Liver (tissue), 9 donors: ENCODE results near the gene ADCY9. TPM values are rescaled to one million over a fixed set of nuclear protein-coding genes. Genes with fewer than 3 reads are reported as not detected.

Experiments used
- DNase-seq: peaks from one replicate; pipeline ENCODE4 v3.0.0-alpha.2; 2017; ENCODE audit warnings: low spot score
- H3K27ac ChIP-seq, 2 donors: one replicate each; pipeline ENCODE4 v1.7.0; 2013; ENCODE audit warnings: inconsistent platforms in 2 of 2, low read length in 2 of 2, control low read depth in 1 of 2, low read depth in 1 of 2, mild to moderate bottlenecking in 1 of 2
- H3K27me3 ChIP-seq, 4 donors: one replicate each; pipeline versions ENCODE4 v1.6.1 to v1.7.0; 2013; ENCODE audit warnings: low read length in 3 of 4, inconsistent platforms in 1 of 4, mild to moderate bottlenecking in 1 of 4, moderate library complexity in 1 of 4; ENCODE audit not compliant: control insufficient read depth in 4 of 4, insufficient read depth in 4 of 4
- H3K36me3 ChIP-seq, 4 donors: one replicate each; pipeline versions ENCODE4 v1.6.1 to v1.7.0; 2013; ENCODE audit warnings: low read length in 3 of 4, mild to moderate bottlenecking in 3 of 4, low read depth in 1 of 4, moderate library complexity in 1 of 4; ENCODE audit not compliant: control insufficient read depth in 4 of 4, insufficient read depth in 3 of 4
- H3K4me1 ChIP-seq, 4 donors: one replicate each; pipeline versions ENCODE4 v1.6.1 to v1.7.0; 2013; ENCODE audit warnings: low read length in 3 of 4, mild to moderate bottlenecking in 3 of 4, moderate library complexity in 1 of 4; ENCODE audit not compliant: control insufficient read depth in 4 of 4, insufficient read depth in 4 of 4
- H3K4me3 ChIP-seq, 3 donors: one replicate each; pipeline versions ENCODE4 v1.6.1 to v1.7.0; 2013; ENCODE audit warnings: low read length in 3 of 3, control low read depth in 1 of 3, low read depth in 1 of 3, mild to moderate bottlenecking in 1 of 3
- H3K9ac ChIP-seq, 2 donors: one replicate each; pipeline ENCODE4 v1.7.0; 2013; ENCODE audit warnings: low read length in 2 of 2, mild to moderate bottlenecking in 2 of 2, moderate library complexity in 2 of 2, control low read depth in 1 of 2, low read depth in 1 of 2
- H3K9me3 ChIP-seq, 4 donors: one replicate each; pipeline versions ENCODE4 v1.6.1 to v1.7.0; 2013; ENCODE audit warnings: low read length in 3 of 4; ENCODE audit not compliant: control insufficient read depth in 4 of 4
- CTCF ChIP-seq: fragments of 150-350 bp; IDR thresholded peaks from 2 replicates; pipeline ENCODE4 v1.5.1; 2017; ENCODE audit warnings: improper control_type of control experiment, low read depth, low read length; ENCODE audit not compliant: missing input control
- EGR1 ChIP-seq, 2 donors: IDR thresholded peaks; 2 replicates each; pipeline ENCODE4 v1.6.1; 2016 to 2018; ENCODE audit warnings: antibody characterized with exemption in 2 of 2, low read depth in 2 of 2
- FOXA1 ChIP-seq: IDR thresholded peaks from 2 replicates; pipeline ENCODE4 v1.6.1; 2016; ENCODE audit warnings: antibody characterized with exemption
- FOXA2 ChIP-seq: IDR thresholded peaks from 2 replicates; pipeline ENCODE4 v1.6.1; 2016; ENCODE audit warnings: antibody characterized with exemption
- HNF4A ChIP-seq, 2 donors: conservative IDR thresholded peaks; 2 replicates each; pipeline ENCODE4 v1.6.1; 2016; ENCODE audit warnings: antibody characterized with exemption in 2 of 2, mild to moderate bottlenecking in 2 of 2
- JUND ChIP-seq, 2 donors: IDR thresholded peaks; 2 replicates each; pipeline ENCODE4 v1.6.1; 2016; ENCODE audit warnings: antibody characterized with exemption in 2 of 2
- RAD21 ChIP-seq, 2 donors: IDR thresholded peaks; 2 replicates each; pipeline ENCODE4 v1.6.1; 2016; ENCODE audit warnings: antibody characterized with exemption in 2 of 2, mild to moderate bottlenecking in 2 of 2
- REST ChIP-seq: IDR thresholded peaks from 2 replicates; pipeline ENCODE4 v1.6.1; 2016; ENCODE audit warnings: antibody characterized with exemption, mild to moderate bottlenecking
- SP1 ChIP-seq: IDR thresholded peaks from 2 replicates; pipeline ENCODE4 v1.6.1; 2018; ENCODE audit warnings: antibody characterized with exemption, mild to moderate bottlenecking
- YY1 ChIP-seq: IDR thresholded peaks from 2 replicates; pipeline ENCODE4 v1.6.1; 2016; ENCODE audit warnings: antibody characterized with exemption, mild to moderate bottlenecking
- ZBTB33 ChIP-seq: IDR thresholded peaks from 2 replicates; pipeline ENCODE4 v1.6.1; 2016; ENCODE audit warnings: antibody characterized with exemption
- WGBS: extraction: QIAGEN DNeasy Blood & Tissue Kit; methylation state at CpG from one replicate; pipeline ENCODE4 v1.1.7; 2013; 5-methylcytosine and 5-hydroxymethylcytosine counted together
- polyA plus RNA-seq, 2 donors: library from polyadenylated mRNA; stranded (reverse) in 1 of 2; unstranded in 1 of 2; fragments of 200-250 nt in 1 of 2; fragments of >200 nt in 1 of 2; fragmentation: Nextera tagmentation in 1 of 2; extraction: Ambion mirVana in 1 of 2; gene quantifications; one replicate each; pipeline versions ENCODE4 v1.2.1 to v1.2.3, GENCODE V29; 2013 to 2015
- total RNA-seq, 2 donors: library from RNA; depleted of rRNA; stranded (reverse); fragments of >200 nt; gene quantifications; one replicate each; pipeline ENCODE4 v1.2.3, GENCODE V29; 2014
- donor health status: healthy.
- donor health status: healthy.
- donor health status: healthy.
- donor health status: healthy.
- donor health status: healthy.

The ADCY9 gene
- total and polyA plus RNA-seq, 4 donors: 3.6 to 25.1 (median 11.0) TPM

GRCh38 chr16:3963886-3964685 is 152.2 kb downstream of the ADCY9 start:
- Histone ChIP-seq H3K4me3 (no peak overlapping the region), H3K27ac (no peak overlapping the region), H3K27me3 (no peaks in the 10 kb centered on the region), H3K4me1 (peaks cover 0 to 5% (median 1%) of the 10 kb centered on the region in 4 donors), H3K36me3 (peaks cover 2 to 16% (median 5%) of the 10 kb centered on the region in 4 donors), H3K9me3 (no peaks in the 10 kb centered on the region), H3K9ac (no peak overlapping the region)
- no peak for DNase-seq
- 80% methylated on average over 29 of the region's 29 CpGs for WGBS
- no peak for TF ChIP-seq JUND (IDR thresholded peaks at IDR 0.05)
- no peak for TF ChIP-seq YY1
- TF ChIP-seq SP1: no peak
- TF ChIP-seq CTCF: no peak
- TF ChIP-seq HNF4A (conservative IDR thresholded peaks at IDR 0.05): no peak
- TF ChIP-seq FOXA2: no peak
- no peak for TF ChIP-seq RAD21 (IDR thresholded peaks at IDR 0.05)

GRCh38 chr16:3963203-3963602 is 153.0 kb downstream of the ADCY9 start:
- no peaks in the 10 kb centered on the region for H3K9me3 ChIP-seq
- H3K36me3 ChIP-seq: peaks cover 2 to 16% (median 5%) of the 10 kb centered on the region in 4 donors
- H3K27ac ChIP-seq: peak overlapping the region in 1 of 2 donors; percentile 27
- no peak overlapping the region for H3K9ac ChIP-seq
- TF ChIP-seq RAD21 (IDR thresholded peaks at IDR 0.05) (no peak), EGR1 (IDR thresholded peaks at IDR 0.05; ENCODE audit: low read depth in 2 of 2) (no peak), SP1 (no peak), ZBTB33 (no peak), FOXA1 (no peak), YY1 (no peak), REST (no peak)
- H3K4me3 ChIP-seq: no peak overlapping the region
- no peak for DNase-seq
- WGBS: 57% methylated on average over 17 of the region's 17 CpGs
- peaks cover 0 to 5% (median 1%) of the 10 kb centered on the region in 4 donors for H3K4me1 ChIP-seq
- H3K27me3 ChIP-seq: no peaks in the 10 kb centered on the region
